Measurements from ENCODE around the gene KIAA1586.

GRCh38 chr6:57006101-57006500 lies 40.4 kb upstream of the KIAA1586 start:
- TF ChIP-seq EZH2phosphoT487 (IDR thresholded peaks at IDR 0.05; ENCODE audit: borderline replicate concordance, low read length) (no peak), EZH2 (IDR thresholded peaks at IDR 0.05; ENCODE audit: low read length, unreplicated experiment) (no peak)
- TF ChIP-seq, protein P1, sequence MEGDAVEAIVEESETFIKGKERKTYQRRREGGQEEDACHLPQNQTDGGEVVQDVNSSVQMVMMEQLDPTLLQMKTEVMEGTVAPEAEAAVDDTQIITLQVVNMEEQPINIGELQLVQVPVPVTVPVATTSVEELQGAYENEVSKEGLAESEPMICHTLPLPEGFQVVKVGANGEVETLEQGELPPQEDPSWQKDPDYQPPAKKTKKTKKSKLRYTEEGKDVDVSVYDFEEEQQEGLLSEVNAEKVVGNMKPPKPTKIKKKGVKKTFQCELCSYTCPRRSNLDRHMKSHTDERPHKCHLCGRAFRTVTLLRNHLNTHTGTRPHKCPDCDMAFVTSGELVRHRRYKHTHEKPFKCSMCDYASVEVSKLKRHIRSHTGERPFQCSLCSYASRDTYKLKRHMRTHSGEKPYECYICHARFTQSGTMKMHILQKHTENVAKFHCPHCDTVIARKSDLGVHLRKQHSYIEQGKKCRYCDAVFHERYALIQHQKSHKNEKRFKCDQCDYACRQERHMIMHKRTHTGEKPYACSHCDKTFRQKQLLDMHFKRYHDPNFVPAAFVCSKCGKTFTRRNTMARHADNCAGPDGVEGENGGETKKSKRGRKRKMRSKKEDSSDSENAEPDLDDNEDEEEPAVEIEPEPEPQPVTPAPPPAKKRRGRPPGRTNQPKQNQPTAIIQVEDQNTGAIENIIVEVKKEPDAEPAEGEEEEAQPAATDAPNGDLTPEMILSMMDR (conservative IDR thresholded peaks at IDR 0.05; ENCODE audit: low read depth, low read length): no peak
